ENCODE measurements around the gene DRGX.

The DRGX gene

GRCh38 chr10:49395741-49396665, at the start of gene DRGX:
TSS of gene DRGX (minus strand) at chr10:49396089. CDS start at chr10:49395440, 649 bp downstream.
- no peak for DNase-seq

- DNase-seq = no peak
These were observed 48.5 kb upstream of the DRGX start for GRCh38 chr10:49444349-49444748.

DNA sequence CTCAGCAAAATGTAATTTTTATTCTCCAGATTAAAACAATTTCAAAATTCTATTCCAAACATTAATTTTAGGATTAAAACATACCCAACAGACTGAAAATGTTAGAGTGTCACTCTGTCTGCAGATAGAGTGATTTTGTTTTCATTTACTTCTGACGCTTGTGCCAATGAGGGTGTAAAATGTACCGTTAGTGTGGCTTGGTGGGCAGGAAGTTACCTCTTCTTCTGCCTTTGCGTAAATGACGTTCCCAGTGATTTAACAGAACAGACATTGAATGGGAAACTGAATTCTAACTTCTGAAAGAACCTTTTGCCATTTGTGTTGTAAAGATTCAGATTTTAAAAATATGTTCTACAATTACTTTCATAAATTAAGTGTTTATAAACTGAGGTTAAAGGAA, 47.0 kb upstream of the DRGX start:
- DNase-seq = no peak

DNA sequence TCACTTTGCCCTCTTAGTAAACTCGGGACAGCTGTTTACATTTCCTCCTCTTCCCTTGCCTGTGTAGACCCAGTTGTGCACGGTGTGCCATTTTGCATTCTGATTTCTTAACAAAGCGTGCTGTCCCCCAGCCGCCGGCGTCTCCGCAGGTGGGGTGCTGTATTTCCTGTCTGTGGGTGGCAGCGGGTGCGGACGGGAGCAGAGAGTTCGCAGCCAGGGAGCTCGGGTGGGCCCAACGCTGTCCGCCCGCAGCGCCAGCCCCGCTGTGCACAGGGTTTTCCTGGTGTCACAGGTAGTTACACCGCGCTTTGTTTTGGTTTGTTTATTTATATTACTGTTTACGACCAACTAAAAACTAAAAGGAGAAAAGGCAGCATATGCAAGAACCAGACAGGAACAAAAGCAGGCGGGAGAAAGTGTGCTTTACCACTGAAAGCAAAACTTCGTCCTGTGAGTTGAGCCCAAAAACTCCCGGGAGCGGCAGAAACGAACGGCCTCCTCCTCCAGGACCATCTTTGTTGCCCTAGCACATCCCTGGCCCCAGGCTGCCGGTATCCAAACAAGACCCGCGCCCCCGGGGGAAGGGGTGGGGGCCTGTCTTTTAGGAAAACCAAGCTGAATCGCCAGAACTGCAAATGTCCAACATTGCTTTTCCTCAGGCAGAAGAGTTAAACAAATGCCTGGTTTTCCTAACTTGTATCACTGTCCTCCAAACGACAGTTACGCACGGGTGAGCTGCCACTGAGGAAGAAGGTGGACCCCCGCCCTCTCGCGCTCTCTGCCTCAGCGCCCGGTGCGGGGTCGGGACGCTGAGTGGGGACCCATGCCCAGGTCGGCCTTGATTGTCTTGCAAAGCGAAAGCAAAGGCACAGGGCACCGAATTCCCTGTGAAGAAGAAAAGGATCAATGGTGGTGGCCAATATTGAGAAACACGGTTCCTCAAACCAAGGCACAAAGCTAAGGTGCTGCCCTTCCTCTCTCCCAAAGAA, 45.9 kb upstream of the DRGX start:
- DNase-seq = no peak

DNA sequence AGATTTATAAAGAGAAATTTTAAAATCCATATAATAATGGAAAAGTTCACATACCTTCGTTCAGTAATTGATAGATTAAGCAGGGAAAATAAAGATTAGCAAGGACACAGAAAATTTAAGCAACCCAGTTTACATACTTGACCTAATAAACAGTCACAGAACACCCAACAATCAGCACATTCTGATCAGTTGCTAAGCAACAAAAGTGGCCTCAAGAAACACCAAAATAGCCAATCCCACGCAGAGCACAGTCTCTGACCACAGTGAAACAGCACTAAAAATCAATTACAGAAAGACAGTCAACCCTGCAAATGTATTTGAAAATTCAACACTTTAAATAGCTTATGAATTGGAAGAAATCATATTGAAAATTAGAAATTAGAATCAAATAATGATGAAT, 39.3 kb upstream of the DRGX start:
- no peak for DNase-seq

GRCh38 chr10:49433069-49433468, 37.2 kb upstream of the DRGX start:
- no peak for DNase-seq

GRCh38 chr10:49431426-49431825, 35.5 kb upstream of the DRGX start:
- no peak for DNase-seq

DNA sequence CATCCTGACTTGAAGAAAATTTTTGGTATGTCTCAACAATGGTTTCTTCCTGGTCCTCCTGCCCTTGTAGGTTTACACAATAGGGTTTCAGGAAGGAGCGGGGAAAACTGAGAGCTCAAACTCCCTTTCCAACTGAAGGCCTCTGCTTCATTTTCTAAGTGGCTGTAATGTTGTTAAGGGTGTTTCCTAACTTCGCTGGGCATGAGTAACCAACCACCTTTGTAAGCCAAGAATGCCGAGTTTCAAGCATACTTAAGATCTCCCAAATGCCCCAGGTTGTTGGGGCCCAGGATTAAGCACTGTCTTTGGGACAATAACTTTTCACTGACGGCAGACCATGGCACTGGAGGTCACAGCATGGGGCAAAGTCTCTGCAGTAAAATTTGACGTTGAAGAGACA, 33.6 kb upstream of the DRGX start:
- no peak for DNase-seq

DNA sequence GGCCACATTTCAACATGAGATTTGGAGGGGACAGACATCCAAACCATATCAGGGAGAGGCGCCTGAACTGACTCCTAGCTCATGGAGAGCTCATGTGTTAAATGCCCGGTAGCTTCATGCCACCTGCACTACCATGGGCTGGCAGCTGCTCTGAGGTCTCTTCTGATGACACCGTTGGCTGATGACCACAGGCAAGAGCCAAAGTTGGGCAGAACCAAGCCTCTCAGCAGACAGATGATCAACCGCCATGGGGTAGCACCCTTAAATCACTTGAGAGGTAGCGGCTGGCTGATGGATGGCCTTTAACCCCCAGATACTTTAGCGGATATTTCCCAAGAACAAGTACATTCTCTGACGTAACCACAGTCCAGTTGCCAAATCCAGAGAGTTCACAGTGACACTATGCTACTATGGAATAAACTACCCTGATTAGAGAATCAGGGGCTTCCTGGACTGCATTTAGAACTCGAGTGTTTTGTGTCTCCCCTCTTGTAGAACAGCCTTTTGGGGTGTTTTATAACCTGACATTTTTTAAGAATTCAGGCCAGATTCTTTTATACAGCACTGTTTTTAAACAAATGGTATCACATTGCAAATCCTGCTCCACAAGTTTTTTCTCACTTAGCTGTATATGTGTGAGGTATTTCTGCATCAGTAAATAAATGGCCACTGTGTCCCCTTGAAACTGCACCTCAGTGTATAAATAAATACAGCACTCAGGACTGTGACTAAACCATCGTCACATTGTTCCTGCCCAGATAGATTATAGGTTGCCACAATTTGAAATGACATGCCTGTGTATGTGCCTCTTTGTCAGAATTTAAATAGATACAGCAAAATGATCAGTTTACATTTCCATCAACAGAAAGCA, 30.8 kb upstream of the DRGX start:
- no peak for DNase-seq

GRCh38 chr10:49419005-49419404, 23.1 kb upstream of the DRGX start:
- DNase-seq = no peak

GRCh38 chr10:49418328-49418727, 22.4 kb upstream of the DRGX start:
- DNase-seq = no peak

GRCh38 chr10:49418053-49418326, 22.1 kb upstream of the DRGX start:
- no peak for DNase-seq

GRCh38 chr10:49417311-49418052, 21.6 kb upstream of the DRGX start:
- DNase-seq = no peak

GRCh38 chr10:49415846-49416245, 20.0 kb upstream of the DRGX start:
- DNase-seq = no peak

DNA sequence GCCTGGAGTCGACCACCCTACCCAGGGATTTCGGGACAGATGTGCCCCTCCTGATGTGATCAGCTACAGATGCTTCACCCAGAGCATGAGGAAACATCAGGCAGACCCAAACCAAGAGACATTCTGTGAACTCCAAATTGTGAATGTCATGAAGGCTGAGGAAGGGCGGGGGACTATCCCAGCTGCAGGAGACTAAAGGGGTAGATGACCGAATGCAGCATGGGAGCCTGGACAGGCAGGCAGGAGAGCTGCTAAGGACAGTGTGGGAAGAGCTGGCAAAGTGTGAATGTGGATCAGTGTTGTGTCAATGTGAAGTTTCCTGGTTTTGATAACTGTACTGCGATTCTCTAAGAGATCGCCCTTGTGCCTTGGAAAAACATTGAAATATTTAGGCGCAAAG, 19.2 kb upstream of the DRGX start:
- no peak for DNase-seq

GRCh38 chr10:49414496-49414895, 18.6 kb upstream of the DRGX start:
- no peak for DNase-seq

- DNase-seq = no peak
These were observed 16.7 kb upstream of the DRGX start for GRCh38 chr10:49412571-49412970.

DNA sequence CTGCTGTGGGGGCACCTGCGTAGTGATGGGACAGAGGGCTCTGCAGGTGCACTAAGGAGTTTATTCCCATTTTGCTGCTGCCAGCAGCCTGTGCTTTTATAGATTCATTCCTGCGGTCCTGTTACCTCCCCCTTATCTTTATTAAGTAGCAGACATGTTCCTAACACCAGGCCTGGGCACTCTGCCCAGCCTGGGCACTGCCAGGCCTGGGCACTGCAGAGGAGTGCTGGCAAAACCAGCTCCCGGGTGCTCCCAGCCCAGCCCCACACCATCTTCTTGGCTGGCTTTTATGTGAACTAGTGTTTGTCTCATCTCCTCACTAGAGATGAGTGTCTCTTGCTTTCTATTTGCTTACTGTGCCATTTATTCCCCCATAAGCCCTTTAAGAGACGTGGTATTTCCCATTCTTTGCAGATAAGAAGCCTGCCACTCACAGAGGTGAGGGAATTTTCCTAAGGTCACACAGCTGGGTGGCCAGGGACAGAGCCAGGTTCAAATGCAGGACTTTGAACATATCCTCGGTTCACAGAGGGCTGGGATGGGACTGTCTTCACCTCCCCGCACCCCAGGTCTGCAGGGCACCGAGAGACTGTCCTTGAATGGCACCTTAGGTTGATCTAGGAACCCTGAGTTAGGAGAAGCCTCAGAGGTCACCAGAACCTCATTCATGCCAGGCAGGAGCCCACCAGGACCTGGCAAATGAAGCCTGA, 14.6 kb upstream of the DRGX start:
- no peak for DNase-seq

DNA sequence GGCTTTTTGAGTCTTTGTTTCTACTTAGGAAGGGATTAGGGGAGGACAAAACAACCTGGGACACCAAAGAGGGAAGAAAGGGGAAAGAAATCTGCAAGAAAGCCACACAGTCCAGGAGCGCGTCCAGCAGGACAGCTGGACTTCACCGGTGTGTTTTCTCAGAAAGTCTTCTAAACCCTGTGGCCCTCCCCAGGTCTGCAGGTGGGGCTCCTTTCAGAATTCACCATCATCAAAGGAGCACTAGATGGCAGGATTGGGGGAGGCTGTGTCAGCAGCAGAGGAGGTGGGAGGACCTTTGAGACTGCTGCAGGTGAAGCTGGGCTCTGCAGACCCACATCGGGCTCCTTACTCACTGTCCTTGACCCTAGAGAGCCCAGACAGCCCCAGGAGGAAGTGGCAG, 13.9 kb upstream of the DRGX start:
- no peak for DNase-seq

DNA sequence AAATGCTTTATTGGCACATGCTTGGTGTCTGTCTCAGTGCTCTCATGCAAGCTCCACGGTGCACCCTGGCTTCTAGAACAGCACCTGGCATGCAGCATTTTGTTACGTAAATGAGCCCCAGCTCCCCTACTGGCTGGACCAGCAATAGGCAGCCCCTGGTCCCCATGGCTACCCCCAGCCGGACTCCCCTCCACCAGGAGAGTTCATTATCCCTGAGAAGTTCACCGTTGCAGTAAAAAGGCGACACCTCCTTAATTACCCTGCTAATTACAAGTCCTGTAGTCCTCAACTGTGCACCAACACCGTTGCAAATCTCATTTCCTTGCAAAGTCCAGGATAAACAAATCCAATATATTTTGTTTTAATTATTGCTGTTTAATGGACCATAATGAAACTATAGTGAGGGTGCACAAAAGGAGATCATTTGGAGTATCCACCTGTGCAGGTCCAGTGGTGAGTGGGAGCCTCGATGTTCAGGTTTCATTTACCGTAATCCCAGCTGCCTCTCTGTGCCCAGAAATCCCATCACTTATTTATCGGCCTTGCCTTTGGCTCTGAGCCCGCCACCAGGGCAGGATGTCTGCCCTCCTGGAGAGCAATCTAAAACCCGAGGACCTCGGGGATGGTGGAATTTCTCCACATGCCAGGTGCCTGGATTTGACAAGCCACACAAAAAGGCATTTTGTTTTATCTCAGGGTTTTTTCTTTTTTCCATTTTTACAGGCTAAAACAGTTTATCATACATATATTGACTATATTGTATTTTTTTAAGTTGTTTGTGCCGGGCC, 12.8 kb upstream of the DRGX start:
- no peak for DNase-seq

All from NCI-H187 (cell line).